HepG2 (cell line): ENCODE data around the gene RAC3. TPM values are rescaled to one million over a fixed set of nuclear protein-coding genes. Genes with fewer than 3 reads are reported as not detected.

ENCODE experiments used
- ARID5B ChIP-seq: IDR thresholded peaks from 2 replicates; pipeline ENCODE4 v1.4.0; 2020; ENCODE audit warnings: mild to moderate bottlenecking, missing genetic modification reagents
- BRD4 ChIP-seq: sonication (generic); formaldehyde crosslinking; IDR thresholded peaks from 2 replicates; pipeline ENCODE4 v1.4.0; 2020; ENCODE audit warnings: missing genetic modification reagents
- CREBL2 ChIP-seq: sonication (generic); formaldehyde crosslinking; IDR thresholded peaks from 2 replicates; pipeline ENCODE4 v1.8.1; 2023; ENCODE audit warnings: missing genetic modification reagents, mild to moderate bottlenecking, borderline replicate concordance
- FOXO4 ChIP-seq: sonication (generic); formaldehyde crosslinking; conservative IDR thresholded peaks from 2 replicates; pipeline ENCODE4 v1.8.1; 2023; ENCODE audit warnings: missing genetic modification reagents
- GLI4 ChIP-seq: sonication (generic); formaldehyde crosslinking; IDR thresholded peaks from 2 replicates; pipeline ENCODE4 v1.5.1; 2020; ENCODE audit warnings: missing genetic modification reagents, mild to moderate bottlenecking, moderate library complexity, borderline replicate concordance
- HCFC1 ChIP-seq: fragments of 150-350 bp; IDR thresholded peaks from 2 replicates; pipeline ENCODE4 v1.6.1; 2014; ENCODE audit warnings: low read depth, low read length
- KDM2A ChIP-seq: sonication (generic); formaldehyde crosslinking; IDR thresholded peaks from 2 replicates; pipeline ENCODE4 v1.4.0; 2020; ENCODE audit warnings: low read depth, missing genetic modification reagents, borderline replicate concordance
- KDM4B ChIP-seq: sonication (generic); formaldehyde crosslinking; IDR thresholded peaks from 2 replicates; pipeline ENCODE4 v1.4.0; 2020; ENCODE audit warnings: missing genetic modification reagents
- NONO ChIP-seq, 2 experiments: fragments of 450-650 bp in 1 of 2; sonication (generic) in 1 of 2; formaldehyde crosslinking in 1 of 2; IDR thresholded peaks in 1 of 2; conservative IDR thresholded peaks in 1 of 2; 2 replicates each; pipeline versions ENCODE4 v1.6.1 to v1.8.0; 2017 to 2022; ENCODE audit warnings: mild to moderate bottlenecking in 1 of 2, missing genetic modification reagents in 1 of 2, moderate library complexity in 1 of 2
- PHF20 ChIP-seq: sonication (generic); formaldehyde crosslinking; IDR thresholded peaks from 2 replicates; pipeline ENCODE4 v1.5.0; 2020; ENCODE audit warnings: mild to moderate bottlenecking, missing genetic modification reagents
- PRMT3 ChIP-seq: sonication (generic); formaldehyde crosslinking; IDR thresholded peaks from 2 replicates; pipeline ENCODE4 v1.8.1; 2022; ENCODE audit warnings: low read depth, mild to moderate bottlenecking, moderate library complexity, missing genetic modification reagents, borderline replicate concordance
- REL ChIP-seq: sonication (generic); formaldehyde crosslinking; conservative IDR thresholded peaks from 2 replicates; pipeline ENCODE4 v1.8.0; 2022; ENCODE audit warnings: mild to moderate bottlenecking, missing genetic modification reagents, moderate library complexity
- SRSF4 ChIP-seq: fragments of 200-400 bp; formaldehyde crosslinking; IDR thresholded peaks from one replicate; pipeline ENCODE4 v1.6.1; 2018; ENCODE audit warnings: mild to moderate bottlenecking, low read depth, low read length, moderate library complexity; ENCODE audit not compliant: poor library complexity, severe bottlenecking
- SUZ12 ChIP-seq: fragments of 150-350 bp; IDR thresholded peaks from 2 replicates; pipeline ENCODE4 v1.6.1; 2014; ENCODE audit warnings: low read depth, low read length
- TMF1 ChIP-seq: sonication (generic); formaldehyde crosslinking; IDR thresholded peaks from 2 replicates; pipeline ENCODE4 v1.8.1; 2022; ENCODE audit warnings: low read depth, missing genetic modification reagents
- ZFP1 ChIP-seq: IDR thresholded peaks from 2 replicates; pipeline ENCODE4 v1.6.1; 2016
- ZNF225 ChIP-seq: sonication (generic); formaldehyde crosslinking; IDR thresholded peaks from 2 replicates; pipeline ENCODE4 v1.4.0; 2020; ENCODE audit warnings: mild to moderate bottlenecking, missing genetic modification reagents
- ZNF24 ChIP-seq: fragments of 450-650 bp; IDR thresholded peaks from 2 replicates; pipeline ENCODE4 v1.6.1; 2017; ENCODE audit warnings: antibody characterized with exemption, mild to moderate bottlenecking
- ZNF451 ChIP-seq: sonication (generic); formaldehyde crosslinking; IDR thresholded peaks from 2 replicates; pipeline ENCODE4 v1.5.0; 2020; ENCODE audit warnings: mild to moderate bottlenecking, missing genetic modification reagents
- ZNF513 ChIP-seq: sonication (generic); formaldehyde crosslinking; conservative IDR thresholded peaks from 2 replicates; pipeline ENCODE4 v1.5.0; 2020; ENCODE audit warnings: missing genetic modification reagents
- ZNF747 ChIP-seq: sonication (generic); formaldehyde crosslinking; IDR thresholded peaks from 2 replicates; pipeline ENCODE4 v1.8.1; 2023; ENCODE audit warnings: missing genetic modification reagents, mild to moderate bottlenecking, borderline replicate concordance
- ZNF883 ChIP-seq: sonication (generic); formaldehyde crosslinking; IDR thresholded peaks from 2 replicates; pipeline ENCODE4 v1.5.1; 2020; ENCODE audit warnings: mild to moderate bottlenecking, missing genetic modification reagents; ENCODE audit errors: not compliant biosample characterization
- polyA plus RNA-seq, 8 experiments: library from polyadenylated mRNA; depleted of rRNA in 3 of 8; stranded (reverse) in 7 of 8; unstranded in 1 of 8; fragments of >200 nt; fragmentation: Illumina TruSeq in 4 of 8; extraction: Trizol in 4 of 8; gene quantifications; 2 replicates each; pipeline versions ENCODE4 v1.2.1 to v1.2.3, GENCODE V29; 2011 to 2016; ENCODE audit warnings: low read depth in 4 of 8, missing spikeins in 1 of 8, mixed read lengths in 1 of 8; ENCODE audit not compliant: insufficient read depth in 1 of 8
- total RNA-seq, 5 experiments: library from RNA; depleted of rRNA; stranded (reverse); fragments of >200 nt; fragmentation: Illumina TruSeq; extraction: Trizol; gene quantifications; 2 replicates each; pipeline ENCODE4 v1.2.3, GENCODE V29; 2016; ENCODE audit warnings: low read depth in 1 of 5

Gene RAC3
- total and polyA plus RNA-seq, 2 of the 13 experiments (the other 11 are each of a cell fraction or from before 2014, with no cell fraction given) = 10.5 to 21.3 TPM

- TF ChIP-seq ZNF513 (CRISPR knock-in tag) = no peak
- 0 out of 2 replicates have a peak, but pooled peaks have one; percentile 41 for TF ChIP-seq ZNF747 (CRISPR knock-in tag)
- TF ChIP-seq KDM2A = peak; percentile 21; the same call in 1 of the 2 replicates
- TF ChIP-seq ZFP1 (CRISPR knock-in tag) = no peak
- no peak for TF ChIP-seq ARID5B (CRISPR knock-in tag)
- no peak for TF ChIP-seq CREBL2 (CRISPR knock-in tag)
- no peak for TF ChIP-seq NONO (IDR thresholded peaks at IDR 0.05)
- peak; percentile 78; the same call in 1 of the 2 replicates for TF ChIP-seq NONO (CRISPR knock-in tag; conservative IDR thresholded peaks at IDR 0.05)
- TF ChIP-seq ZNF225 = peak; percentile 37; the same call in 1 of the 2 replicates
- TF ChIP-seq ZNF451 = no peak
- TF ChIP-seq SUZ12 = no peak
- TF ChIP-seq HCFC1 = no peak
- TF ChIP-seq ZNF883 (CRISPR knock-in tag) = peak; percentile 74
- 0 out of 2 replicates have a peak, but pooled peaks have one; percentile 6 for TF ChIP-seq KDM4B (CRISPR knock-in tag)
- TF ChIP-seq SRSF4 = no peak
- TF ChIP-seq REL (CRISPR knock-in tag) = peak; percentile 88; the same call in 1 of the 2 replicates
- TF ChIP-seq TMF1 (CRISPR knock-in tag) = peak; percentile 78
- TF ChIP-seq ZNF24 = no peak
- 0 out of 2 replicates have a peak, but pooled peaks have one; percentile 36 for TF ChIP-seq GLI4 (CRISPR knock-in tag)
- TF ChIP-seq BRD4 (CRISPR knock-in tag) = peak; percentile 38; the same call in 1 of the 2 replicates
- TF ChIP-seq FOXO4 (CRISPR knock-in tag) = peak; percentile 98; the same call in 1 of the 2 replicates
- TF ChIP-seq PHF20 (CRISPR knock-in tag) = no peak; the same call in 1 of the 2 replicates
- 0 out of 2 replicates have a peak, but pooled peaks have one; percentile 34 for TF ChIP-seq PRMT3 (CRISPR knock-in tag)
Measured at GRCh38 chr17:82023447-82024241, 7.8 kb upstream of the RAC3 start (continued).
